GM12892 (cell line): Measurements from ENCODE around the gene KCNQ1OT1.

Source experiments
- POLR2A ChIP-seq: IDR thresholded peaks from 2 replicates; pipeline ENCODE4 v1.6.1; 2011; ENCODE audit warnings: low read depth, low read length, control low read depth
- POLR2AphosphoS5 ChIP-seq: IDR thresholded peaks from 2 replicates; pipeline ENCODE4 v1.6.1; 2011; ENCODE audit warnings: low read depth, low read length, control low read depth

DNA sequence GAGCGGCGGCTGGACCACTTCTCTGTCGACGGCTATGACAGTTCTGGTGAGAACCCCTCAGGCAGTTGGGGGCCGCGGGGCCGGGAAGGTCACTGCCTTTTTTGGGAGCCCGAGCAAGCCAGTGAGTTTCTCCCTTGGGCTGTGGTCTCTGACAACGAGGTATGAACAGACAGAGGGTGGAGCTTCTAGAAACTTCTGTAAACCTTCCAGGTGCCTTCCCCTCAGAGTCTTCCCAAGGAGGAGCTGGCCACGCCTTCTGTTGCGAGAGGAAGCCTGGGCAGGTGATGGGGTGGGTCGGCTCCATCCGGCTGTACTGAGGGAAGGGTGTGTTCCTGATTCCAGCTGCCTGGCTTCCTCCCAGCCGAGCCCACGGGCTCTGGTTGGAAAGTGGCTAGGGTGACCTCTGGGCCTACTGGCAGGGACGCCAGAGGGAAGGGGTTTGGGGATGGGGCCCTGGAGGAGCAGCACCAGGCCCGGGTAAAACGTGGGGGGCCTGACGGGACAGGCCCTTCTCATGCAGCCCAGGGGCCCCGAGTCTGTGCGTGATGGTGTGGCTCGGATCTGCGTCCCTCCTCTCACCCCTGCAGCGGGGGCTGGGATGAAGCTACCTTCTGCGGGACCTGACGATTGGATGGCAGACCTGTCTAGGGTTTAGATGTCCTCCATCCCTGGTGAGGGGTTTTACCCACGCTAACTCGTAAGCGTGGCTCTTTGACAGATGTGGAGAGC, 110.8 kb downstream of the KCNQ1OT1 start:
- TF ChIP-seq POLR2A, result no peak
- TF ChIP-seq POLR2AphosphoS5, result no peak
